GM19193 (cell line): ENCODE data around the gene FIP1L1.

Experiments
- POLR2A ChIP-seq: IDR thresholded peaks from 4 replicates; pipeline ENCODE4 v1.6.1; 2011; ENCODE audit not compliant: insufficient read depth, insufficient read length; ENCODE audit errors: extremely low read depth

FIP1L1 gene

DNA sequence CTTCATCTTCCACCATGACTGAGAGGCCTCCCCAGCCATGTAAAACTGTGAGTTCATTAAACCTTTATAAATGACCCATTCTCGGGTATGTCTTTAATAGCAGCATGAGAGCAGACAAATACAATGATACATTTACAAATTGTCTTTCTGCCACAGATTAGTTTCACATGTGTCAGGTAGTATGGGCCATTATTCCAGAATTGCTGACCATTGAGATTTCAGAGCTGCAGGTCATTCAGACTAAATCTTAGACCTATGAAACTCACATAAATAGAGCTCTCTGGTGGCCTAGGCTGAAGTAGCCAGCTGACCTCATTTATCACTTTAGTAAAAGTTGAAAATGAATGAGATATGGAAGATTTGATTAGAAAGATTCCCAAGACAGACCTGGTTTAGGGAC, 105.8 kb downstream of the FIP1L1 start:
- TF ChIP-seq POLR2A, result no peak

DNA sequence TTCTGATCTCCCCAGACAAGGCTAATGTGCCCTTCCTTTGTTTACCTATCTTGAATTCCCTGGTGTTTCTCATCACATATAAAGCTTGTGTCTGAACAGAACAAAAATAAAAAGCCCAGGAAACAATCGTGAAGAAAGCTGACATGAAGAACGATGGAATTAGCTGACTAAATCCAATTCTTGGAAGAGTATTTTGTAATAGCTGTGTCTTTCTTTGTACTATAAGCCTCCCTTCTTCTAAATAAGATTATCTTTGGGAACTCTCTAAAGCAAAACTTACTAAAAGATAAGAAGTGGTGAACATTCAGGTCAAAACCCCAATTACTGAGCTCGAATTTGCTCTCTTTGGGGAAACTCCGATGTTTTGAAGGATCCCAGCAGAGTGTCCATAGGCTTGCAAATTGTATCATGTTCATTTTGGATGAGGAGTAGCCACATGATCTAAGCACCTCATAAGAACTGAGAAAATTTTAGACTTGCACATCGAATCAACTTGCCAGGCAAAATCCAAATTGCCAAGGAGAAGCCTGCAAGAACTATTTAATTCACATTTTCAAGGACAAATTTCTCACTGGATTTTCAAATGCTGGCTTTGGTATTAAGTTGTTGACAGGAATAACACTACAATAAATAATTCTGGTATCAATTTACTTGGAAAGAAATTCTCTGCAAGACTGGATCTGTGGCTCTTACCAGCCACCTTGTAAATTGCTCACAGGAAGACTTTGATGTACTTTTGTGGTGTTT, 107.6 kb downstream of the FIP1L1 start:
- TF ChIP-seq POLR2A, result no peak

DNA sequence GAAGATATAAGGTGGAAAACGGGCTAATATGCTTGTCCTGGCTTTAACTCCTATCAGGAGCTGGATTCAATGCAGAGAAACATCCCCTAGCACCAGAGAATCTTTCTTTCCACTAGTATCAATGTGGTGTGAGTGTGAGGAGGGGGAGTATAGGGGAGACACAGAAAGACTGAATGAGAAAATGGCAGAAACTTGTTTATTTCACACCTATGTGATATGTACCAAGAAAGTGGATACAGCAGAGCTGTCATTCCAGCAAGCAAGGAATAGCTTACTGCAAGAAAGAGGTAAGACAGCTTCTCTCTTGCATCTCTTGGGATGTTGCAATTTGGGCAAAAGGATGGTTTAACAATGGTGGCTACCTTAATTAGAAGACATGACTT, 108.2 kb downstream of the FIP1L1 start:
- TF ChIP-seq POLR2A, result no peak

DNA sequence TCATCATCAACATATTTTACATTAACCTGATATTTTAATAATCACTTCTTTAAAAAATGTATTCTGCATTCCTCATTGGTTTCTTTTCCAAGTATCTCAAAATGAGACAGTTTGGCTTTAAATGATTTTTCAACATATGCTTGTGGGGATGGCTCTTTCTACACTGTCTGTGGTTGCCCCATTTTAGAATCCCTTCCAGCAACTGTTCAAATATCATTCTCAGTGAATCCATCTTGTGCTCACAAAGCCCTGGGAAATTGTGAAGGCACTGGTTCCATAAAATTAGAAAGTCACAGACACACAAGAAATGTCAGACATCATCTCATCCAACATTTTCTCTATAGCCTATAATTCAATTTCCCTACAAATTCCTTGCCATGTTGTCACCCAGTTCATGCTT, 110.3 kb downstream of the FIP1L1 start:
- TF ChIP-seq POLR2A, result no peak

DNA sequence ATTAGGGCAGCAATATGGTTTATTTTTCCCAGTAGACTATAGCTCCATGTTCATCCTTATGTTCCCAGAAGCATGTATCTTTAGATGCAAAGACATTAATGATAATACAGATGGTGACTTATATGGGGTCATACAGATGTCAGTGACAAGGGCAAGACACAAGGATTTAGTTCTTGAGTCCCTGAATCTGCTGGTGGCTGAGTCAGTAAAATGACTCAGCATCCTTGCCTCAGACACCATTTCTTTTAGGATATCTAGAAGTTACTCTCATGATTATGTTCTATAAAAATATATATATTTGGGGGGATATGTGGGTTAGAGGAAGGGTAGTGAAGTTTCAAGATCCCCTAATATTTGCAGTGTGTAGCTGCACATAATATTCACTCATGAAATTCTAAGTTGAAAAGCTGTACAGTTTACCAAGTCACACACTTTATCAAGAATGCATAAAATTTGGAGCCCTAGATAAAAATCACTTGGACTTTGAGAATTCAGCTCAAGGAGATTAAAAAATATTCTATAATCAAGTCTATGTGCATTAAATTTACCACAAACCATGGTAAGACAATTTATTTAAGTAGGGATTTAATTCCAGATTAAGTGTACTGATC, 111.9 kb downstream of the FIP1L1 start:
- TF ChIP-seq POLR2A, result no peak

DNA sequence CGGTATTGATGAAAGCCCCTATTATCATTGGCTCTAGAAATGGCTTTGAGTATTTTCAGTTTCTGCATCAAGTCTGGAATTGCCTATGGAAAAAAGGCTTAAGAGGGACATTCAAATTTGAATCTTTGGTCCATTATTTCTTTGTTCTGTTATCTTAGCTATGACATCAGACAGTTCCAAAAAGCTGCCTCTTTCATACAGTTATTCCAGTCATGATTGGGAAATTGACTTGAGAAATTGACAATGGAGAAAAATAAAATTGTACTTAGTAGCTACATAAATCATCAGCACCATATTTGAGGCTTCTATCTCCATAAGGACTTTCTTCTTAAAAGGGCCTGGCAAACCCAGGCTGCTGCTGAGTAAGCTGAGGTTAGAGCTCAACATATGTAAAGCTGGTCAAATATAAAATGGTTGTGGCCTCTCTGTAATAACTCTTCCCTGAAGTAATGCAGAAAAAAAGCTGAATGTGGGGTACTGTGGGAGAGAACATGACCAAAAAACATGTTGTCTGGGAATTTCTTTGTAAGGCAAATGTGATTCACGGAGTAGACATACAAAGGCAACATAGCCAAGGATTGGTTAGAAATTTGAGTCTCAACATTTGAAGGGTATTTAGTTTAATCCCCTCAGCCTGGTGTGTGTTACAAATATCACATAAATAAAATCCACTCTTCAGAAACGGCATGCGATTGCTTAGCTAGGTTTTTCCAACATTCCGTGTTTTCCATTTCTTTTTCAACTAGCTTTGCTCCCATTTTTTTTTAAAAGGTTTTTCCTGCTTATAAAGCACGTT, 112.9 kb downstream of the FIP1L1 start:
- TF ChIP-seq POLR2A, result no peak

DNA sequence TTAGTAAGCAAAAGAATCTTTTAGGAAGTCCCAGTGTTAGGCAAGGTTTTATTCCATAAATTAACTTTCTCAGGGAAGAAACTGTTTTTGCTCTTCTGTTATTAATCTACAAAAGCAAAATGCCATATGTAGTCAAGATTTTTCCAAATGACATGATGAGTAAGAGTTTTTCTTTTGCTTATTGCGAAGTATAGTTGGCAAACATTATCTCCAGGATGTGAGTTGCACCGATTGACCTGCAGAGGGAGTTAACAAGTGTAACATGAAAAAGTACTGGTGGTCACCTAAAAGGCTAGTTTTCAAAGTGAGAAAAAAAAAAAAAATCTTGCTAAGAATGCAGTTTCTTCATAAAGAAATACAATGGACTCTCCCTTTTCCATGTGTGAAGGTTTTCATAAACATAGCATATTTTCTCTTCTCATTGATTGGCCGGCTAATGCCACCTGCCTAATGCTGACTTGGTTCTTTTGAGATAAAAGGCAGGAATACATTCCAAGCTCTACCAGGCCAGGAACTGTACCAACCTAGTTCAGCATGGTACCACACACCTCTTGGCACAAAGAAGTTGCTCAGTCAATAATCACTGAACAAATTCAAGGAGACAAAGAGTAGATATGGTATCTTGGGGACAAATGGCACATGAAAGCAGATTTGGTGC, 113.7 kb downstream of the FIP1L1 start:
- TF ChIP-seq POLR2A, result no peak

DNA sequence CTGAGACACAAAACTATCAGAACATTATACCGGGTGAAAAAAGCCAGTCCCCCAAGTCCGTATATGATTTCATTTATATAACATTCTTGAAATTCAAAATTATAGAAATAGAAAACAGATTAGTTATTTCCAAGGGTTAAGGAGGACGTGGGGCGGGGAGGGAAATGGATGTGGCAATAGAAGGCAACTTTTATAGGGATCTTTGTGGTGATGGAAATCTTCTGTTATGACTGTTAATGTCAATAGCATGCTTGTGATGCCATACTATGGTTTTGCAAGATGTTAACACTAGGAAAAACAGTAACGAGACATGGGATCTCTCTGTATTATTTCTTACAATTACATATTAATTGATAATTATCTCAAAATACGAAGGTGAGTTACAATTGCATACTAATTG, 117.4 kb downstream of the FIP1L1 start:
- no peak for TF ChIP-seq POLR2A

DNA sequence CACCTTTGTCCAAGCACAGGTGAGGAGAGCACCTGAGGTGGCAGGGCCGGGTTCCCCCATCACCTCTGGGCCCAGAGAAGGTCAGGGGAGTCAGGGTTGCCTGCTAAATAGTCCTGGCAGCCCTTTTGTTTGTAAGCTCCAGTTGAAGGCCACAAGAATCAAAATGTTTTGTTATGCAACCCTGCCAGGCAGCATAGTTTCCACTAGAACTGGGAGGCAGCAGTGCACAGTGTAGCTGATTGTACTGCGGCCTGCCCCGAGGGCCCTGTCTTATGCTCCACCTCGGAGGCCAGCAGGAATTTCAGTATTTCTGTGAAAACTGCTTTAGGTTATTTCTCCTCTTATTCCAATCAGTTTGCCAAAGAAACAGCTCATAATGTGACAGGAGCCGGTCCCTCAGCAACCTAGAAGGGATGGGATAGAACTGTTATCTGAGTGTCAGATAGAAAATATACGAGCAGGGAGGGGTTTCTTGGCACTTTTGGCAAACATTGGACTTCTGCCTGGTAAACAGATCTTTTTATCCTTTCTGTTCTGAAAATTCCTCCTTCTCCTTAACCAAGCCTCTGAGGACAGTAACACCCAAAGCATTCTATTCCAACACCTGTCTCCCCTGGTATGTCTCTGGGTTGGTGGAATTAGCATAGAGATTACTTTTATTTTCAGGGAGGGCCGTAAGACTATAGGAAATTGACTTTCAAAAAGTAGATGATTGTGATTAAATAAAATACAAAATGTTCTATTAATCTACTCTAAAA, 120.2 kb downstream of the FIP1L1 start:
- no peak for TF ChIP-seq POLR2A

DNA sequence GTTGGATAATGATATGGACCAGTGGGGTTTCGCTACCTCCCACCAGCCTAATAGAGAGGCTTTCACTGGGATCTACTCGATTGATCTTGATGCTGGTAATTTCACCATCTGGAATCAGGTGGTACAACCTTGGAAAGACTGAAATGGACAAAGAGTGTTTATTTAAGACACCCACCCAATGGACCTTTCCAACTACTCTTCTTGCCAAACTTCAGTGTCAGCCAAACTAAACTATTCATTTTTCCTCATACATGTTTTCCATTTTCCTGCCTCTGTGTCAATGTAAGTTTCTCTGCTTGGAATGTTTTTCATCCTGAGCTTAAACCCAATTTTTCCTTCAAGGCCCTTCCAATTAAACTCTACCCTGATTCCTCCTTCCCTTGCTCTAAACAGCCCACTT, 121.3 kb downstream of the FIP1L1 start:
- TF ChIP-seq POLR2A, result no peak

DNA sequence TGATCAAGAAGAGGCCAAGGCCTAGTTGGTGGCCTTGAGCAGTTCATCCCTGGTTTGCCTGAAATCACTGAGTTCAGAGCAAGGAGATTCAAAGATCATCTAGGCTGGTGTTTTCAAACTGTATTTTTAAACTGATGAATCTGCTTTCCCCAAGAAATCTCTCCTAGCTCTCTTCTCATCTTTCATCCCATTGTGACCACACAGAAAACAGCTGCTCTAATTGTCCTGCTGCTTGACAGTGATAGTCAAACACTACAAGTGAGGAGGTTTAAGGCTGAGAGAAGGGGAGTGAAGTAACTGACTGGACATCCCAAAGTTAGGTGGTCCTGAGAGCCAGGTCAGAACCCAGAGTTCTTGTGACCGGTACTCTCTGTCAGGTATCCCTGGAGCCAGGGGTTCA, 122.3 kb downstream of the FIP1L1 start:
- TF ChIP-seq POLR2A, result no peak

DNA sequence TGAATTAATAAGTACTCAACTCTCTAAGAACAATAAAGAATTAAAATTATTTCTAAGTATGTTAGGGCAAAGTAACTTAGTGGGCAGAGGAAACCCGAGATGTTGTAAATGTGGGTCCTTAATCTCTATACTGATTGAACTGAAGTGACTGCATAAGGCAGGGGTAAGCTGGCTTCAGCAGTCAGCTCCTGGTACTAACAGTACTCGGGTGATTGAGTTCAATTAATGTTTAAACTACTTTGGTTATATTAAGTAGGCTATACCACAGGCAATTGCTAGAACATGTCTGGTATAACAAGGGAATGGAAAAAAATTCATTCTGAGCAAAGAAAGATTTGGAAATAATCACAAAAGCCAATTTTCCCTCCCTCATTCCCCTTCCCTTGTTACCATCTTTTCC, 123.1 kb downstream of the FIP1L1 start:
- no peak for TF ChIP-seq POLR2A

DNA sequence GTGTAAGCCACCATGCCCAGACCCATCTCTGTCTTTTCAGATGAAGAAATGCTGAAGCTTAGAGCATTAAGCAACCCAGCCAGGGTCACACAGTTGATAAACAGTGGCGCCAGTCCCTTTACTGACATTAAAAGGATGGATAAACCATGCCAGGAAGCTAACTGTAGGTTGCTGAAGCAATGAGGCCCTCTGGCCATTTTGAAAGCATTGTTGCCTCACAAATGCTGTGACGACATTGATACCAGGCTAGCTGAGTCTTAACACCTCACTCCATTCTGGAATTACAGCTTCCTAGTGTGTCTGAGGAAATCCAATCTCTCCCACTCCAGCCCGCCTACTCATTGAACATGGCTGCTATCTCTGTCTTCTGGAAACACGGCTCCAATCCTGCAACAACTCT, 124.1 kb downstream of the FIP1L1 start:
- TF ChIP-seq POLR2A, result no peak

DNA sequence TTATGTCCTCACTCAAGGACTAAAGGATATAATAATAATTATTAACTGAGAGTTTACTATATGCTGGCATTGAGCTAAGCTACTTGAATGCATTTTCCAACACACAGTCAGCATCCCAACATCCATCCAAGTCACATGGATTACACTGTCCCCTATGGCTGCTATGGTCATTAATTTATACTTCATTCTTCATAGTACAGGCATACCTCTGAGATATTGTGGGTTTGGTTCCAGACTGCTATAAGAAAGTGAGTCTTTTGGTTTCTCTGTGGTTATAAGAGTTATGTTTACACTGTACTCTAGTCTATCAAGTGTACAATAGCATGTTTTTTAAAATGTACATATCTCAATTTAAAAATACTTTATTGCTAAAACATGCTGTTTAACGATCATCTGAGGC, 124.7 kb downstream of the FIP1L1 start:
- no peak for TF ChIP-seq POLR2A

DNA sequence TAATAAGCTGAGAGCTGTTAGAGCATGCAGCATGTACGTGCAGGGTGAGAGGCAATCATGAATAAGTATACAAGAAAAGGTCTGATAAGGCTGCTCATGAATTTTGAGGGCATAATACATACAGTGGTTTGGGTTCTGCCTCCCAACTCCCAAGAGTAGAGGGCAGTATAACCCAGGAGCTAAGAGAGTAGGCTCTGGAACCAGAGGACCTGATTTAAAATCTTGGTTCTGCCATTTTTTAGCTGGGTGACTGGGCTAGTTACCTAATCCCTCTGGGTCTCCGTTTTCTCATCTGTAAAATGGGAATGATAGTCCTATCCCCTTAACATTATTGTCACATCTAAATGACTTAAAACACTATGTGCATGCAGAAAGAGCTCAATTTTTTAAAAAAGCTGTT, 128.5 kb downstream of the FIP1L1 start:
- no peak for TF ChIP-seq POLR2A
